Stimulated activated CD8-positive, alpha-beta memory T cell treated with anti-CD3 and anti-CD28 coated beads, Interleukin-12 subunit alpha, Interleukin-12 subunit beta, amount 100 ng/mL, for 24 hours (primary cell): ENCODE results near the gene TMED8.

Experiments used
- DNase-seq: peaks from one replicate; pipeline ENCODE4 v3.0.0-alpha.2; 2020; ENCODE audit errors: extremely low read depth

Gene TMED8

DNA sequence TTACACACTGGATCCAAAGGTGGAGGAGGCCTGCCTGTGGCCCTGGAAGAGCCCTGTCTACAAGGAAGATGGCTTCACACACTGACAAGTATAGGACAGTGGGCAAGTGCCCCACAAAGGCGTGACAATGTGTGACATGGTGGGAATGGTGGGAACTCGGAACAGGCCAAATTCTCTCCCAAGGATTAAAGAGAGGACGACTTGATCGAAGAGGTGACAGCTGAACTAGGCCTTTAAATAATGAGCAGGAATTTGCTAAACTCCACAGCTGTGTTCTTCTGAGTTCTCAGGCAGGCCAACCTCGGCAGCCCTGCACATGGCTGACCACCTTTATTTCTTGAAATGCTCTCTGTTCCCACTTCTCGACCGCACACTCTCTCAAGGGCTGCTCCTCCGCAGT, 80.0 kb downstream of the TMED8 start:
- no peak for DNase-seq

DNA sequence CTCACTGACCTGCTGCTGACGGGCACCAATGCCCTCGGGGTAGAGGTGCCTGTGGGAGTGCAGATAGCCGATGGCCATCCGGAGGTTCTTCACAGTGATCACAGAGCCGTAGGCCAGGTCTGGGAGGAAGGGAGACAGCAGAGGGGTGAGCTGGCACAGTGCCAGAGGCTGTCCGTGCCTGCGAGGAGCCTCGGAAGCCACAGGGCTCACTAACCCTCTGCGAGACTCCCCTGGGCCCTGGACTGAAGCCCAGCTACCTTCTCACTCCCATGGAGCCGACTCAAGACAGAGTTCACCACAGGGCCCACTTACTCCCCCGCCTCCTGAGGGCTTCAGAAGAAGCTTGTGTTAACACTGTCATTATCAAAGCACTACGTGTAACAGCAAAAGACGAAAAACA, 80.7 kb downstream of the TMED8 start:
- no peak for DNase-seq

DNA sequence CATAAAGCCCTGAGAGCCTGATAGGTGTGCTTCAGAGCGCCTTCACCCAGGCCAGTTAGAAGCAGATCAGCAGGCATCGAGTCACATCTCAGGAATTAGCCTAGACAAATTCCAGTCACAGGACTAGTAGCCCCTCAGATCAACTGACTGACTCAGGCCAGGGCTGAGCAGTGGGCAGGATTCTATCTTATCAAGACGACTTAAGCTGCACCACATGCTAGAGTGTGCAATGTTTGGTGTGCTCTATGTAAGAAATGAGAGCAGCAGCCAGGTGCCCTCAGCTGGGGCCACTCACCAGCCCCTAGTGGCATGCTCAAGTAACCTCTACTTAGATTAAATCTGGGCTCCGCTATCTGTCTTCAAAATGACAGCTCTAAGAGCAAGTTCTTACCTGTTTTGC, 86.2 kb downstream of the TMED8 start:
- DNase-seq: no peak

DNA sequence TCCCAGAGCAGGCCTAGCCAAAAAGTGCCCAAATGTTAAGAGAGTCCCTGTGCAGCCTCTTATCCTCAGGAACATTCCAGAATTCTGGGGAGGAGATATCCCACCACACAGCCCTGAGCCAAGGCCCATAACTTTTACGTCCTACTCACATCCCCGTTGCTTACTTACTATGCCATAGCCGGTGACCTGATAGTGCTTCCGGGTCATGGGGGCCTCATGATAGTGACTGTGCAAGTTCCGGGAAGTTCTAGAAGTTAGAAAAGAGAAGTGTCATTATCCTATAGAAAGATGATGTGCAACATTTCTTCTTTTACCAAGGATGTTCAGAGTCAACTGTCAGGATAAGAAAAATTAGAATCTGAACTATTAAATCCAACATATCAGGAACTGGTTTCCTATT, 90.3 kb downstream of the TMED8 start:
- no peak for DNase-seq
